LNCaP clone FGC (cell line): ENCODE data around the gene UBE2D2.

Source experiments
- DNase-seq: peaks from one replicate; pipeline ENCODE4 v3.0.0-alpha.2; 2011; ENCODE audit warnings: low read depth
- H3K4me3 ChIP-seq: 2 replicates; pipeline ENCODE4 v1.5.1; 2011; ENCODE audit warnings: mild to moderate bottlenecking, low read depth, low read length, control low read depth
- TF ChIP-seq, protein P1 (sequence below): IDR thresholded peaks from 2 replicates; pipeline ENCODE4 v1.5.1; 2012; ENCODE audit warnings: mild to moderate bottlenecking; ENCODE audit not compliant: control insufficient read depth, insufficient read depth; ENCODE audit errors: extremely low read depth

The UBE2D2 gene

GRCh38 chr5:139654871-139655491 lies 93.8 kb downstream of the UBE2D2 start:
- TF ChIP-seq, protein P1, sequence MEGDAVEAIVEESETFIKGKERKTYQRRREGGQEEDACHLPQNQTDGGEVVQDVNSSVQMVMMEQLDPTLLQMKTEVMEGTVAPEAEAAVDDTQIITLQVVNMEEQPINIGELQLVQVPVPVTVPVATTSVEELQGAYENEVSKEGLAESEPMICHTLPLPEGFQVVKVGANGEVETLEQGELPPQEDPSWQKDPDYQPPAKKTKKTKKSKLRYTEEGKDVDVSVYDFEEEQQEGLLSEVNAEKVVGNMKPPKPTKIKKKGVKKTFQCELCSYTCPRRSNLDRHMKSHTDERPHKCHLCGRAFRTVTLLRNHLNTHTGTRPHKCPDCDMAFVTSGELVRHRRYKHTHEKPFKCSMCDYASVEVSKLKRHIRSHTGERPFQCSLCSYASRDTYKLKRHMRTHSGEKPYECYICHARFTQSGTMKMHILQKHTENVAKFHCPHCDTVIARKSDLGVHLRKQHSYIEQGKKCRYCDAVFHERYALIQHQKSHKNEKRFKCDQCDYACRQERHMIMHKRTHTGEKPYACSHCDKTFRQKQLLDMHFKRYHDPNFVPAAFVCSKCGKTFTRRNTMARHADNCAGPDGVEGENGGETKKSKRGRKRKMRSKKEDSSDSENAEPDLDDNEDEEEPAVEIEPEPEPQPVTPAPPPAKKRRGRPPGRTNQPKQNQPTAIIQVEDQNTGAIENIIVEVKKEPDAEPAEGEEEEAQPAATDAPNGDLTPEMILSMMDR: no peak
- DNase-seq: no peak
- H3K4me3 ChIP-seq: no peak overlapping the region

GRCh38 chr5:139655727-139656271 lies 94.7 kb downstream of the UBE2D2 start:
- peak overlapping the region; percentile 17 for H3K4me3 ChIP-seq
- peak; percentile 21 for DNase-seq

DNA sequence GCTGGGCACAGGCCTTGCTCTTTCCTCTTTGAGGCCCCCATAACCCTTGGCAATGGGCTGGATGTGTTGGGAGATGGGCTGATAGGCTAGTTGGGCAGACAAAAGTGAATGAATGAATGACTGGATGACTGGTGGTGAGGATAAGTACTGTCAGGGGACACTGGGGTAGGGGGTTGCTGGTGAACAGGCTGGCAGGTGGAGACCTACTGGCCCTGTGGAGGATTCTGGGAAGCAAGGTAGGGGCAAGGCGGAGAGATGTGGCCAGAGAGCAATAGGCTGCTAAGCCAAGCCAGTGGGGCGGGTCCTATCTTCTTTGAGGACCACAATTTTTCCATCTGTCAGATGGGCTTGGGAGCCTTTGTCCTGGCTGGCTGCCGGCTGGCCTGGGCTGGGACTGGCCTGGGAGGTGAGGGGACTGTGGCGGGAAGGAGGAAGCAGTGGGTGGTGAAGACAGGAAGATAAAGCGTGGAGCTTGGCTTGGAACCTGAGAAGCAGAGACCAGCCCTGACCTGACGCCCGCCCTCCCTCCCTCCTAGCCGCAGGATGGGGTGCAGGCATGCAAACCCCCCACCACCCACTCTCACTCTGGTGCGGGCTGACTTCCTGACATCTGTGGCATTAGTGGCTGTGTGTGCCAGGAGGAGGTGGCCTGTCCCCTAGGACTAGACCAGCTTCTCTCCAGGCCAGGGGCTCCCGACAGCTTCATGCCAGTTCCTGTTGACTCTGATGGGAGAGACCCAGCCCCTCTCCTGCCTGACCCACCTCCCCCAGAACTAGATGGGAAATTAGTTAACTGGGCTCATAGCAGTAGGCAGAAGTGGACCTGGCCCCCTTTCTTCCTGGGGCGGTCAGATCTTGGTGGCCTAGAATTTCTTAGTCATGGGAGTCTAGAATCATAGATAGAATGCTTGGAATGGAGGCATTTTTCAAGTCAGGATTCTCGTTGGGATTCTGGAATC lies 96.5 kb downstream of the UBE2D2 start:
- TF ChIP-seq, protein P1: no peak
- H3K4me3 ChIP-seq: no peak overlapping the region
- no peak for DNase-seq

More at GRCh38 chr5:139655727-139656271, 94.7 kb downstream of the UBE2D2 start:
- TF ChIP-seq, protein P1: no peak

DNA sequence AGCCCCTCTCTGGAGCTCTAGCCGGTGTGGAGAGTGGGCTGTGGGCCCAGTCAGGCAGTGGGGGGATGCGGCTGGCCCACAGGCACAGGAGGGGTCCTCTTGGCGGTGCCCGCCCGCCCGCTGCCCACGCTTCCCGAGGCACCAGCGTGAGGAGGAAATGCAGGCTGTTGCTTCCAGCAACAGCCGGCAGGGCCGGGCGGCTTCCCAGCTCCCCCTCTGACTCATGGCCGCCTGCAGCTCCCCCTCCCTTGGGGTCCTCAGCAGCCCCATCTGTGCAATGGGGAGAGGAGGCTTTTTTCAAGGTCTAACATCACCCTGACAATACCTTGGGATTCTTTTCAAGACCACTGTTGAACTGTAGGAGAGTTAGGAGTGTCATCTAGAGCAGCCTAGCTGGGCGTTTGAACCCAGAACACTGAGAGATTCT lies 97.4 kb downstream of the UBE2D2 start:
- TF ChIP-seq, protein P1: no peak
- no peak for DNase-seq
- H3K4me3 ChIP-seq: no peak overlapping the region

DNA sequence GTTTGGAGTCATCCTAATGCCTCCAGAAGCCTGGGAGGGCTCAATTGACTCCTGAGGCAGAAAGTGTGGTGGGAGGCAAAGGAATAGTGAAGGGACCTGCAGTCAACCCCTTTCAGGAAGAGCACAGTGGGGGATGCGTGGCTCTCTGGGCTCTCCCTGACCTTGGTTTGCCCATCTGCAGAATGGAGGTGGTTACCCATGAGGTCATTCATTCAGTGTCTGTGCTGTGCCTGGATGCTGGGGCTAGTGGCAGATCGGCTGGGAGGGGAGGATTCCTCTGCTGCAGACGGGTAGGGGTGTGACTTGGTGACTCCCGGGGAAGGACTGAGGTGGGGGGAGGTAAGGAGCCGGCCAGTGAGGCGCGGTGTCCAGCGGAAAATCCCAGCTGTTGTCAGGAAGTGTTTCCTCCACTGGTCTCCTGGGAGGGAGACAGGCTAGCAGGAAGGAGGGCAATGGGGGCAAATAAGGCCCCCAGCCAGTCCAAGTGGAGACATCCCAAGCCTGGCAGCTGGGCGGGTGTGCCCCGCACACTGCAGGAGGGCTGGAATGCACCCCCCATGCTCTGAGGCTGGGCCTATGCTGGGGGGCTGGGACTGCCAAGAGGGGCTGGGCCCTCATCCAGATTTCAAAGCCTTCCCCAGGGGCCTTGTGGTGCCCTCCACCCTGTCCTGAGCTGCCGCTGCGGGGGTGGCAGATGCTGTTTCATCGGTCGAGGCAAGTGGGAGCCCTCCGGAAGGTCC lies 98.0 kb downstream of the UBE2D2 start:
- DNase-seq: no peak

GRCh38 chr5:139659695-139660101 lies 98.6 kb downstream of the UBE2D2 start:
- DNase-seq: no peak
- peak overlapping the region; percentile 34 for H3K4me3 ChIP-seq
- TF ChIP-seq, protein P1: no peak

More for the DNA sequence above, 98.0 kb downstream of the UBE2D2 start:
- H3K4me3 ChIP-seq: no peak overlapping the region
- TF ChIP-seq, protein P1: no peak
